Measurements from ENCODE around the gene TEKT1.
"Not testable (repeated sequence)": the region's sequence is repeated elsewhere in the genome, so short reads cannot be mapped to it uniquely, and the experiment has no call there.

TEKT1 gene

DNA sequence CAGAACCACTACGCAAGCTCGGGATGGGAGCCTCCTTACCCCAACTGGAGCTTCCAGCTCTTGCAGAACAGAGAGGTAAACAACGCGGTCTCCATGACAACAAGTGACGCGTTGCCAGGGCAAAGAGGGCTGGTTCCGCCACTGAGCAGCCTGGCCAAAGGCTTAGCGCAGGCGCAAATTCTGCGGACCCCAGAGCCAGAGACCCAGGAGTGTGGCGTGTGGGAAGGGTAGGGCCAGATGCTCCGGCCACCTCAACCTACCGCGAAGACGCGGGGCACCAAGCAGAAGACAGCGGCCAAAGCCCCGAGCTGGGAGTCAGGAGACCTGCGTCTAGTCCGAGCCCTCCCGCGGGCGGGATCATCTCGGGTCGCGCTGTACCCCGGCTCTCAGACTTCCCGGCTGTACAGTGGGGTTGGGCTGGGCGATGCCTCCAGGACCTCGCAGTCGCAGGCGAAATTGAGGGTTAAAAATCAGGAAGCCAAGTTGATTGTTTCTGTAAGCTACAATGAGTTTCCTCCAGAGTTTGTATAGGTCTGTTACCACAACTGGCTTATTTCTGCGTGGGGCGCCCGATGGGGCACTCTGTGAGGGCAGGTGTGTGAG lies at the start of gene TEKT1:
TSS of gene TEKT1 (minus strand) at position 69 of the 603 bp plus-strand sequence. CDS start 1,353 bp downstream, outside the sequence.
- peak; percentile 46 to 56 for DNase-seq (ENCODE audit: low read depth in 2 of 2)

DNA sequence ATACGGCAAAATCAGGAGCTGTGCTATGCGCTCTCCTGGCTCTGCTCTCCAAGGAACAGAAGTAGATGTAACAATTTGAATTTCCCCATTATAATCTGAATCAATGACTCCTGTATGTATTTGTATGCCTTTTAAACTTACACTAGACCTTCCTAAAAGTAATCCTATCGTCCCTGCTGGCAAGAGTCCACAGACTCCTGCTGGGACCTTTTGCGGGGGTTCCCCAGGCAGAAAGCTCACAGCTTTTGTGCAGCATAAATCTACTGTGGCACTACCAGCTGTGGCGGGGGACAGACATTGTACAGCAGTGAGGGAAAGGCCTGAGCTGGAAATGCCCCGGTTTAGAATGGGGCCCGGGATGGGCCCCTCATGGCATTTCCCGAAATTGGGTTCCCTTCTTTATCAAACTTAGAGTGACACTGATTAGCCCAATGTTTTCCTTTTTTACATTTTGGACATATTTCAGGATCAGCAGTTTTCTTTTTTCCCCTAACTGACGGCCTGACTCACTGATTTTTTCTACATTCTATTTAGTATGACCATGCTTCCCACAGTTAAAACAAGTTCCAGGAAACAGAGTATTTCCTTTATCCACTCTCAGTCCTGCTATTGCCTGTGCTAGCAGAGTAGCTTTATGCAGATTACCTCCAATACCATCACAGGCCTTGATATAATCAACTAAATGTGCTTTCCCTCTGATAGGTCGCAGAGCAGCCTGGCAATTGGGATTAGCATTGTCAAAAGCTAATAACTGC lies 47.9 kb upstream of the TEKT1 start:
- not testable (repeated sequence) for DNase-seq (ENCODE audit: low read depth in 2 of 2)

DNA sequence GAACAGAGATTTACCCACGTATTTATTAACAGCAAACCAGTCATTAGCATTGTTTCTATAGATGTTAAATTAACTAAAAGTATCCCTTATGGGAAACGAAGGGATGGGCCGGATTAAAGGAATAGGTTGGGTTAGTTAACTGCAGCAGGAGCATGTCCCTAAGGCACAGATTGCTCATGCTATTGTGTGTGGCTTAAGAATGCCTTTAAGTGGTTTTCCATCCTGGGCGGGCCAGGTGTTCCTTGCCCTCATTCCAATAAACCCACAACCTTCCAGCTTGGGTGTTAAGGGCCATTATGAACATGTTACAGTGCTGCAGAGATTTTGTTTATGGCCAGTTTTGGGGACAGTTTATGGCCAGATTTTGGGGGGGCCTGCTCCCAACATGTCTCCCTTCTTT lies 43.7 kb upstream of the TEKT1 start:
- DNase-seq (ENCODE audit: low read depth in 2 of 2) = not testable (repeated sequence)

DNA sequence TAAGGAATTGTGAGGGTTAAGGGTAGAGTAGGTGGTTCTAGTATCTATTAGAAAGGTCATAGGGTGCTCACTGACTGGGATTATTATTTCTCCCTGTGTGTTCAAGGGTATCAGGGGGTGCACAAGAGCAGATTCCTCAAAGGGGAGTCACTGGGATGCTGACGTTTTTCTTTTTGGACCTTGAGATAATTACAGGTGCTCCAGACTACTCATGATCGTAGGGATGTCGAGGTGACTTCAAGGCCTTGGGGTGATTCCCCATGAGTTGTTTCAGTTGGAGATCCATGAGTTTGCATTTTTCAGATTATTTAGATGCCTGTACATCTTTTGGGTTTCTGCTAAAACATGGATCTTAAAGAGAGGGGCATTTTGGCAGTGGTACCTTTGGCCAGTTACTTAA lies 41.4 kb upstream of the TEKT1 start:
- no peak for DNase-seq (ENCODE audit: low read depth in 2 of 2)

DNA sequence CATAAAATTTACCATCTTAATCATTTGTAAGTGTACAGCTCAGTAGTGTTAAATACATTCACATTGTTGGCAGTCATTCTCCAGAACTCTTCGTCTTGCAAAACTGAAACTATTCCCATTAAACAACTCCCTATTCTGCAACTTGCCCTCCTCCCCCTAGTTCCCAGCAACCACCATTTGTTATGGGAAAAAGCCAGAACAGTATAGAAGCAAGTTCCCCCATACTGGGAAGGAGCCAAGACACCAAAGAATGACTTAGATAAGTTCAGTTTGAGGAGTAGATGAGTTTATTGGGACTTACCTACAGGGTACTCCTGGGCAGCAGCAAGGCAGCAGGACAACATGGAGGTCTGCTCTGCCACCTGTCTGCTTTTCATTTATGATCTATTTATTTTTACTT lies 39.3 kb upstream of the TEKT1 start:
- no peak for DNase-seq (ENCODE audit: low read depth in 2 of 2)

DNA sequence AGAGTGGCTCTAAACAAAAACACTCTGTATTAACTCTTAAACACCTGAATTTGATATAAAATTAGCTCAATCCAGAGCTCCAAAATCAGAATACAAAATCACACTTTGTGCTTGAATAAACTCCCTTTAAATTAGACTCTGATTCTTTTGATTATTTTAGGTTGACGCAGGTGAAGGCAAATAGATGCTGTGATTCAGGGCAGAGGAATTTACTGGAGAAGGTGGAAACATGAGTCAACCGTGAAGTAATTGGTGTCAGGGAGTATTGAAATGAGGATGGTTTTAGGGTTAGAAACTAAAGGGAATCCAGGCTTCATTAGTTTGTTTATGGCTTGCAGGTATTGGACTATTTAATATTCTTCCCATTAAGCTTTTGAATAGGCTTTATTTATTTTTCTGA lies 37.1 kb upstream of the TEKT1 start:
- DNase-seq (ENCODE audit: low read depth in 2 of 2) = no peak

DNA sequence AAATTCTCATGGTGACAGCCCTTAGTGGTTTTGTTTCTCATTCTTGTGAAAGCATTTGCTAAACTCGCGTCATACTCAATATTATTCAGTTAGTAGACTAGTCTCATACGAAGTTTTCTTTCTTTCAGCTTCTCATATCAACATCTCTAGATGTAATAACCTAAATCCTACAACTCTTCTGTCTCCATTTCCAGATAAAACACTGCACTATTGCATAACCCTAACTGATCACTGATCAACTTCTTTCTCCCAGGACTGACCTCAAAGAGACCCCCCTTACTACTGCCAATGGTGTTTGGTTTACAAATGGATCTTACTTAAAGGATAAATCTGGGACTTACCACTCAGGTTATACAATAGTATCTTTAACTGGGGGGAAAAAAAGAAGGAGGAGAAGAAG lies 36.3 kb upstream of the TEKT1 start:
- no peak for DNase-seq (ENCODE audit: low read depth in 2 of 2)

DNA sequence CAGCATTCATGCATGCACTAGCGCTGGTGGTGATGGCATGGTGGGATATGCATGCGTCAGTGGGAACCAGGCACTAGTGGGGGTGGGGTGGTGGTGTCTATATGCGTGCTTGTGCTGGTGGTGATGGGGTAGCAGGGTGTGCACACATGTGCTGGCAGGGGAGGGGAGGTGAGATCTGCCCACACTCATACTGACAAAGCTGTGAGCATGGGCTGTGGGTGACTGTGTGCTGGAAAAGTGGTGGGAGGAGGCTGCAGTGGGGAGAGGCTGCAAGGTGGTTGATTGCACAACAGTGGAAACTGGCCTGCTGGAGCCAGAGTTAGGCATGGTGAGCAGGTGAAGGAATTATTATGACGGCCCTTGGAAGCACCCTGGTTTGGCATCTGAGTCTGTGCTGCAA lies 31.3 kb upstream of the TEKT1 start:
- peak in 1 of 2 donors; percentile 11 for DNase-seq (ENCODE audit: low read depth in 2 of 2)

DNA sequence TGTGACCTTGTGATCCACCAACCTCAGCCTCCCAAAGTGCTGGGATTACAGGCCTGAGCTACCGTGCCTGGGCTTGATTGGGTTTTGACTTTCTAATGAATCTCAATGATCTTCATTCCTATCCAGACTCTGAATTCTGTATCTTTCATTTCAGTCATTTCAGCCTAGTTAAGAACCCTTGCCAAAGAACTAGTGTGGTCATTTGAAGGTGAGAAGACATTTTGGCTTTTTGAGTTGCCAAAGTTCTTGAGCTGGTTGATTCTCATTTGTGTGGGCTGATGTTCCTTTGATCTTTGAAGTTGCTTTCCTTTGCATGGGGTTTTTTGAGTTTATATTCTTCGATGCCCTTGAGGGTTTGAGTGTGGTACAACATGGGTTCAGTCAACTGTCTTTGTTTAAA lies 30.6 kb upstream of the TEKT1 start:
- DNase-seq (ENCODE audit: low read depth in 2 of 2) = no peak

DNA sequence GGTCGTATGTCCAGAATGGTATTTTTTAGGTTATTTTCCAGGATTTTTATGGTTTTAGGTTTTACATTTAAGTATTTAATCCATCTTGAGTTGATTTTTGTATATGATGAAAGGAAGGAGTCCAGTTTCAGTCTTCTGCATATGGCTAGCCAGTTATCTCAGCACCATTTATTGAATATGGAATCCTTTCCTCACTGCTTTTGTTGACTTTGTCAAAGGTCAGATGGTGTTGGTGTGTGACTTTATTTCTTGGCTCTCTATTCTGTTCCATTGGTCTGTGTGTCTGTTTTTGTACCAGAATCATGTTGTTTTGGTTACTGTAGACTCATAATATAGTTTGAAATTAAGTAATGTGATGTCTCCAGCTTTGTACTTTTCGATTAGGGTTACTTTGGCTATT lies 26.4 kb upstream of the TEKT1 start:
- DNase-seq (ENCODE audit: low read depth in 2 of 2) = no peak

DNA sequence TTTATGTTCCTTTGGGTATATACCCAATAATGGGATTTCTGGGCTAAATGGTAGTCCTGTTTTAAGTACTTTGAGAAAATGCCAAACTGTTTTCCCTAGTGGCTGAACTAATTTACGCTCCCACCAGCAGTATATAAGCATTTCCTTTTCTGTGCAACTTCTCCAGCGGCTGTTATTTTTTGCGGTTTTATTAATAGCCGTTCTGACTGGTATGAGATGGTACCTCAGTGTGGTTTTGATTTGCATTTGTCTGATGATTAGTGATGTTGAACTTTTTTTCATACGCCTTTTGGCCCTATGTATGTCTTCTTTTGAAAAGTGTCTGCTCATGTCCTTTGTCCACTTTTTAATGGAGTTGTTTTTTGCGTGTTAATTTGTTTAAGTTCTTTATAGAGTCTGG lies 25.8 kb upstream of the TEKT1 start:
- no peak for DNase-seq (ENCODE audit: low read depth in 2 of 2)

DNA sequence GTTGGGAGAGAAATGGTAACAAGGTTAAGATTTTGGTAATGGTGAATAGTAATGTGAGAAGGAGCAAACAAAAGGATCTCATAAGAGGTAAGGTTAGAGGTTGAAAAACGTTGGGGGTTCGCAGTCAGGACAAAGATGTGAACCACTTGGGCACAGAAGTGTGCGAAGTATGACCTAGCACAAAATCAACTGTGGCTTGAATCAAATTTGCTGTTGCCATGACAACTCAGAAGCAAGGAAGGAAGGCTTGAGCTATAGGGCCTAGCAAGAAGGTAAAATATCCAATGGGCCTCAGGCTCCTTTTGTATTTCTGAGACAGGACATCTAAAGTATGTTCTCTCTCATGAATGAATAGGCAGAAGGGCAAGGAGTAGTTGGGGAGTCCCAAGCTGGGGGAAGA lies 24.5 kb upstream of the TEKT1 start:
- DNase-seq (ENCODE audit: low read depth in 2 of 2) = no peak

DNA sequence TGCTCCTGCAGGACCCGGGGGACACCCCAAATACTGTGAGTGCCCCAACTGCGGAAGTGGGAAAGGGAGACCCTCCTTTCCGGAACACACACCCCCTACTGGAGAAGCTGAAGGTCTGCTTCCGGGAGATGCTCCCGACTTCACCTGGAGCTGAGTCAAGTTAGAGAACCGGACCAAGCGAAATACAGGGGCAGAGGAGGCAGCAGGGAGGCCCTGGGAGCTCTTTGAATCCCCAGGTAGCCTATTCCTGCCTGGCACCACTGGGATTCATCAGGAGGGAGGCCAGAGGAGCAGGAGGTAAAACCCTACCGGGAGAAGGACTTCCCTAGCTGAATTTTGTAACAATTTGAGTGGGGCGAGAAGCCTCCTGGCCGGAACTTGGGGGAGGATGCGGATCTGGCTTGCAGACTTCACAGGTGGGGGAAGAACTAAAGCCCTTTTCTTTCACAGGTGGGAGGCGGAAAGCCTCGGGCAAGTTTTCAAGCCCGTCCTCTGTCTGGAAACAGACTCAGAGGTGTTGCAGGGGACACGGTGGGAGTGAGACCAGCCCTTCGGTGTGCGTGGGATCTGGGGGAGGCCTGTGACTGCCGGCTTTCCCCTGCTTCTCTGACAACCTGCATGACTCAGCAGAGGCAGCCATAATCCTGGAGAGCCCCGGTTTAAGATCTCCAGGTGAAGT lies 22.4 kb upstream of the TEKT1 start:
- peak in 1 of 2 donors; percentile 53 for DNase-seq (ENCODE audit: low read depth in 2 of 2)

DNA sequence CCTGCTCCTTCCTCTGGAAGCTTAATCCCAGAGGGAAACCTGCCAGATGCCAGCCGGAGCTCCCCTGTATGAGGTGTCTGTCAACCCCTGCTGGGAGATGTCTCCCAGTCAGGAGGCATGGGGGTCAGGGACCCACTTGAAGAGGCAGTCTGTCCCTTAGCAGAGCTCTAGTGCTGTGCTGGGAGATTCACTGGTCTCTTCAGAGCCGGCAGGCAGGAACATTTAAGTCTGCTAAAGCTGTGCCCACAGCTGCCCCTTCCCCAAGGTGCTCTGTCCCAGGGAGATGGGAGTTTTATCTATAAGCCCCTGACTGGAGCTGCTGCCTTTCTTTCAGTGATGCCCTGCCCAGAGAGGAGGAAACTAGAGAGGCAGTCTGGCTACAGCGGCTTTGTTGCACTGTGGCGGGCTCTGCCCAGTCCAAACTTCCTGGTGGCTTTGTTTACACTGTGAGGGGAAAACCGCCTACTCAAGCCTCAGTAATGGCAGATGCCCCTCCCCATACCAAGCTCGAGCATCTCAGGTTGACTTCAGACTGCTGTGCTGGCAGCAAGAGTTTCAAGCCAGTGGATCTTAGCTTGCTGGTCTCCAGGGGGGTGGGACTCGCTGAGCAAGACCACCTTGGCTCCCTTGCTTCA lies 17.1 kb upstream of the TEKT1 start:
- not testable (repeated sequence) for DNase-seq (ENCODE audit: low read depth in 2 of 2)

DNA sequence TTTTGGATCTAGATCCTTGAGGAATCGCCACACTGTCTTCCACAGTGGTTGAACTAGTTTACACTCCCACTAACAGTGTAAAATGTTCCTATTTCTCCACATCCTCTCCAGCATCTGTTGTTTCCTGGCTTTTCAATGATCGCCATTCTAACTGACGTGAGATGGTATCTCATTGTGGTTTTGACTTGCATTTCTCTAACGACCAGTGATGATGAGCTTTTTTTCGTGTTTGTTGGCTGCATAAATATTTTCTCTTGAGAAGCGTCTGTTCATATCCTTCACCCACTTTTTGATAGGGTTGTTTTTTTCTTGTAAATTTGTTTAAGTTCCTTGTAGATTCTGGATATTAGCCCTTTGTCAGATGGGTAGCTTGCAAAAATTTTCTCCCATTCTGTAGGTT lies 14.6 kb upstream of the TEKT1 start:
- DNase-seq (ENCODE audit: low read depth in 2 of 2) = not testable (repeated sequence)

DNA sequence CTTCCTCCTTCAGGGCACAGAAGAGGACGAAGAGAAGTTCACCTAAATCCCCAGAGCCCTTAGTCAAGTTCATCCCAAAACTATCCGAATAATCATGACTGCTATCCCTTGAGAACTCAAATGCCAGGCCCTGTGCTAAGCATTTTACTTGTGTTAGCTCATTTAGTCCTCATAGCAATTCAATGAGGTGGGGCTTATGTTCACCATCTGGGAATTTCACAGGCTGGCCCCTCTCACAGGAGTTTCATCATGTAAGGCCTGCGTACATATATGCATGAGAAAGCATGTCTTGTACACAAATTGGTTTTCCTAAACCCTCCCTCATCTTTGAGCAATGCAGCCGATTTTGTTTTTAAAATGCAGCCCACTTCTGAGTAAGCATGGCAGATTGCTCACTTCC lies 12.9 kb upstream of the TEKT1 start:
- DNase-seq (ENCODE audit: low read depth in 2 of 2) = not testable (repeated sequence)

DNA sequence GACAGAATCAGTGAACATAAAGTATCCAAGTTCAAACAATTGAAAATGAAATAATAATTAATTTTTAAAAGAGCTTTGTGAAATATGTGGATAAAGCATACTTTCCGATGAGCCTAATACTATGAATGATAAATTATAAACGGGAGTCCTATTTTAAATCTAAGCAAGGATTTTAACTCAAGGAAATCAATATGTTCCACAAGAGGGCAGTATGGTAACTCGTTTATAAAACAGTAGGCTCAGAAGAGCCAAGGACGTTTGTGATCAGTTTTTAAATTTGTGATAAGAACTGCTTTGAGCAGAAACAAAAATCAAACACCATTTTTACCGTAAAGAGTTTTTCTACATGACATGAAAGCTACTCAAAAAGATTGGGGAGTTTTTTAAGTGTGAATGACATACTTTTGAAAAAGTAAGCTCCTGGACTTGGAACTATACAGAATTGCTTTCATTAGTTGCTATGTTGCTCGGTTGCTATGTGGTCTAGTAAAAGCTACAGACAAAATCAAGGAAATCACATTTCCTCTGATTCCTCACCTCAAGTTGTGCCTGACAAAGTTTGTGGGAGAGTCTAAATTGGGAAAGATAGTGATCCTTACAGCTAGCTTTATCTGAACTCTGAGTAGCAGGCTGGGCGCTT lies 11.8 kb upstream of the TEKT1 start:
- DNase-seq (ENCODE audit: low read depth in 2 of 2) = no peak

DNA sequence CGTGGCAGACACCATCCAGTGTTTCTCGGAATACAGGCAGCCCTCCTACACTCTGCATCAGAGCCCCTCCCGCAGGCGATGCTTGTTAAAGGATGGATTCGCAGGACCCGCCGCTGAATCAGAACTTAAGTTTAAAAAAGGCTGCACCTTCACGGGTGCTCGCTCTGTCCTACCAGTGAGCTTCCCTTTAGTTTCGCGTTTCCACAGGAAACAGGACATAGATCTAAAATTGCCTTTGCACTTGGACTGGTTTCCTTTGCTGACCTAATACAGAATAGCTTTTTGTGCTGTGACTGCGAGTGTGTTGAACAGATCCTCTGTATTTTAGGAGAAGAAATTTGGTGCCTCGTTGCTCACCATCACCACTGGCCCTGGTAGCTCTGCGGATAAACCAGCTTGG lies 10.2 kb upstream of the TEKT1 start:
- DNase-seq (ENCODE audit: low read depth in 2 of 2) = not testable (repeated sequence)

DNA sequence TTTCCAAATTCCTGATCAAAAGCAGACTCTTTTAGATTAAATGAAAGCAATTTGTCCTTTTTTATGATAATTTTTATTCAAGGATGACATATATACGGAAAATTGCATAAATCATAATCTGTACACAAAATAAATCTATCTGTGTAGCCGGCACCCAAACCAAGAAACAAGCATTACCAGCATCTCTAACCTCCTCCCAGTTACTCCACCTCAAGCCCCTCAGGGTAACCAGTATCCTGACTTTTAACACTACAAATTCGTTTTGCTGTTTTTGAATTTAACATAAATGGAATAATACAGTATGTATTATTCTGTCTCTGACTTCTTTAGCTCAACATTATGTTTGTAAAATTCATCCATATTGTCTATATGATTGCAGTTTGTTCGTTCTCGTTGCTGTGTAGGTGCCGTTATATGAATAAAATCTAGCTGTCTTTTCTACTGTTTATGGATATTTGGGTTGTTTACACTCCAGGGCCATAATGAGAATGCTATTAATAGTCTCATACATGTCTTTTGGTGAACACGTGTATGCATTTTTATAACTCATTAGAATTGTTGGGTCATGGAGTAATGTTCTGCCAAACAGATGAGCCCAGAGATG lies 1.0 kb downstream of the TEKT1 start:
- no peak for DNase-seq (ENCODE audit: low read depth in 2 of 2)

DNA sequence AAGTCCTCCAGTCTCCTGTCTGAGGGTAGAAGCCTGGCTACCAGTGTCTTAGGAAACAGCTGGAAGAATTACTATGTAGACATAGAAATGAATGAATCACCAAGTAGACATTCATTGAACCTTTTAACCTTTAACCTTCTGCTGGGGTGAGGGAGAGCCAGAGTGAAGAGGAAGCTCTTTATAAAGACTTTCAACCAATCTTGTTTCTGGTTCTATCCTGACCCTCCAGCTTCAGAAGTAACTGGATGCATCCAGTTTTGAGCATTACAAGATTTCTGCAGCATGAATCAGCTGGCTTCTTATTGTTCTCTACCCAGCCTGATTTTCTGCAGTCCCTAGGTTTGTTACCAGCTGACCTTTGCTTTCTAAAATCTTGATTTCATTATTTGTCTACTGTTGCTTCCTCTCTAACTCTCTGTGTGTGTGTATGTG lies 8.5 kb downstream of the TEKT1 start:
- no peak for DNase-seq (ENCODE audit: low read depth in 2 of 2)

DNA sequence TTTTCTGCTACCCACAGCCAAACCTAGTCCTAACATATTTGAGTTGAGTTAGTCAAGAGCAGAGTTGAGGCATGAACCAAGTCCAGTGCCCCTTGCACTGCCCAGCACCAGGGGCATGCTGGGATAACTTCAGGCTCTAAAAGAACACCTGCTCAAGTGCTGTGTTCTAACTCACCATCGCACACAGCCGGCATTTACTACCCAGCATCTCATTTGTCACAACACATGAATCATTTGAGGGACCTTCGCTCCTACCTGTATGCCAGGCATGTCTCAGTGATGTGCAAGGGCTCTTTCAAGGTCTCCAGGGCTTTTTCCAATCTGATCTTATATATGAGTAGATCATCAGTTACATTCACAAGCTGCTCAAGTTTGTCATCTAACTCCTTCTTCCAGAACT lies 12.6 kb downstream of the TEKT1 start:
- no peak for DNase-seq (ENCODE audit: low read depth in 2 of 2)

DNA sequence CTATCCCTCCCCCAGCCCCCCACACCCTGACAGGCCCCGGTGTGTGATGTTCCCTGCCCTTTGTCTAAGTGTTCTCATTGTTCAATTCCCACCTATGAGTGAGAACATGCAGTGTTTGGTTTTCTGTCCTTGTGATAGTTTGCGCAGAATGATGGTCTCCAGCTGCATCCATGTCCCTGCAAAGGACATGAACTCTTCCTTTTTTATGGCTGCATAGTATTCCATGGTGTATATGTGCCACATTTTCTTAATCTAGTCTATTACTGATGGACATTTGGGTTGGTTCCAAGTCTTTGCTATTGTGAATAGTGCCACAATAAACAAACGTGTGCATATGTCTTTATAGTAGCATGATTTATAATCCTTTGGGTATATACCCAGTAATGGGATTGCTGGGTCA lies 15.2 kb downstream of the TEKT1 start:
- DNase-seq (ENCODE audit: low read depth in 2 of 2) = not testable (repeated sequence)

All from stimulated activated CD8-positive, alpha-beta memory T cell treated with anti-CD3 and anti-CD28 coated beads, Interleukin-7, amount 100 ng/mL, for 4 hours (primary cell).